Measurements from ENCODE around the gene ANXA10.

ANXA10 gene

DNA sequence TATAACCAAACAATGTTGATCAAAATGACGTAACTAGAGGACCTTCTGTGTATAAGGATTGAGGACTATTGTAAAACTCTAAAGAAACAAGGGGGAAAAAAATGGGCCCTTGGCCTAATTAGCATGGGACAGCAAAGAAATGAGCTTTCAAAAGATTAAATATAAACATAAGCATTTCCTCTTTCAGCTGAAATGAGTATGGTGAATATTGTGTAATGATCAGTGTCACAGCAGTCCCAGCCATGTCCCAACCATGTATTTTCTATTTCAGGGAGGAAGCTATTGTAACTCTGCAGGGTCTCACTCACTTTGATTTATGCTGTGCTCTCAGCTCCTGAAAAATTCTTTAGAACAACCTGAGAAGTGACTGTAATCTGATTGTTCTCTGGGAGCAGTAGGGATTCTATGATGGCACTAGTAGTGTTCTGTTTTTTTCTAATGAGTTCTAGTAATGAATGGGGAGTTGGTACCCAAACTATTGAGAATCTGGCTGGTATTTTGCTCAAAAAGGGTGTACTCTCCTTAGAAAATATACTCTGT lies 25.8 kb downstream of the ANXA10 start:
- H3F3A ChIP-seq (ENCODE audit: low read depth) = no peaks in the 10 kb centered on the region
- no peaks in the 10 kb centered on the region for H4K20me1 ChIP-seq (ENCODE audit: insufficient read depth, low read length, poor library complexity, severe bottlenecking)
- no peaks in the 10 kb centered on the region for H3K9me3 ChIP-seq (ENCODE audit: insufficient read depth, low read depth, low read length)
- no peaks in the 10 kb centered on the region for H3K9me2 ChIP-seq (replicated peaks; ENCODE audit: low read depth, low read length)
- H3K27me3 ChIP-seq (ENCODE audit: insufficient read depth, low read length, poor library complexity, severe bottlenecking) = no peaks in the 10 kb centered on the region
- no peak overlapping the region for H3K4me2 ChIP-seq (ENCODE audit: low read depth, low read length, poor library complexity, severe bottlenecking)
- no peak overlapping the region for H3K4me3 ChIP-seq (ENCODE audit: low read length, poor library complexity, severe bottlenecking)
- TF ChIP-seq EZH2phosphoT487 (IDR thresholded peaks at IDR 0.05; ENCODE audit: borderline replicate concordance) = no peak
- TF ChIP-seq, protein P1, sequence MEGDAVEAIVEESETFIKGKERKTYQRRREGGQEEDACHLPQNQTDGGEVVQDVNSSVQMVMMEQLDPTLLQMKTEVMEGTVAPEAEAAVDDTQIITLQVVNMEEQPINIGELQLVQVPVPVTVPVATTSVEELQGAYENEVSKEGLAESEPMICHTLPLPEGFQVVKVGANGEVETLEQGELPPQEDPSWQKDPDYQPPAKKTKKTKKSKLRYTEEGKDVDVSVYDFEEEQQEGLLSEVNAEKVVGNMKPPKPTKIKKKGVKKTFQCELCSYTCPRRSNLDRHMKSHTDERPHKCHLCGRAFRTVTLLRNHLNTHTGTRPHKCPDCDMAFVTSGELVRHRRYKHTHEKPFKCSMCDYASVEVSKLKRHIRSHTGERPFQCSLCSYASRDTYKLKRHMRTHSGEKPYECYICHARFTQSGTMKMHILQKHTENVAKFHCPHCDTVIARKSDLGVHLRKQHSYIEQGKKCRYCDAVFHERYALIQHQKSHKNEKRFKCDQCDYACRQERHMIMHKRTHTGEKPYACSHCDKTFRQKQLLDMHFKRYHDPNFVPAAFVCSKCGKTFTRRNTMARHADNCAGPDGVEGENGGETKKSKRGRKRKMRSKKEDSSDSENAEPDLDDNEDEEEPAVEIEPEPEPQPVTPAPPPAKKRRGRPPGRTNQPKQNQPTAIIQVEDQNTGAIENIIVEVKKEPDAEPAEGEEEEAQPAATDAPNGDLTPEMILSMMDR (conservative IDR thresholded peaks at IDR 0.05; ENCODE audit: low read length) = no peak
- H2AFZ ChIP-seq (ENCODE audit: low read length) = no peak overlapping the region
- no peak overlapping the region for H3K9ac ChIP-seq (ENCODE audit: low read depth, low read length, poor library complexity, severe bottlenecking)
- no peaks in the 10 kb centered on the region for H3K36me3 ChIP-seq (ENCODE audit: insufficient read depth, low read length)
- H3K4me1 ChIP-seq (ENCODE audit: insufficient read depth, low read length, poor library complexity, severe bottlenecking) = no peaks in the 10 kb centered on the region
- no peaks in the 10 kb centered on the region for H3K79me2 ChIP-seq (ENCODE audit: insufficient read depth, low read length)

DNA sequence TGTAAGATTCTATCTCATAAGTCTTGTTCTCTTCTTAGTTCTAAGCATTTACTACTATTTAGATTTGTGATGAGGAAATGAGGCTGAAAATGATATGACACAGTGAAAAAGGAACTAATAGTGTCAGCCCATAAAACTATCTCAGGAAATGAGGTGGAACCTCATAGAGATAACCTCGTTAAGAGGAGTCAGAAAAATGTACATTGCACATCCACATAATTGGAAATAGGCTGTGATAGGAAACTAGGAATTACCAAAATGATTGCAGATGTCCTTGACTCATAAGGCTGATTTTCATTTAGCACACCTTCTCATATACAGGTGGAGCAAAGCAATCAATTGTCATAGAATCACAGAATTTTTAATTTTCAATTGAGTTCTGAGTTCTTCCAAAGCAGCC lies 26.8 kb downstream of the ANXA10 start:
- no peak for TF ChIP-seq EZH2phosphoT487 (IDR thresholded peaks at IDR 0.05; ENCODE audit: borderline replicate concordance)
- TF ChIP-seq, protein P1 (conservative IDR thresholded peaks at IDR 0.05; ENCODE audit: low read length) = no peak
- Histone ChIP-seq H3F3A (ENCODE audit: low read depth) (no peaks in the 10 kb centered on the region), H3K27me3 (ENCODE audit: insufficient read depth, low read length, poor library complexity, severe bottlenecking) (no peaks in the 10 kb centered on the region), H3K4me3 (ENCODE audit: low read length, poor library complexity, severe bottlenecking) (no peak overlapping the region), H3K9me2 (replicated peaks; ENCODE audit: low read depth, low read length) (no peaks in the 10 kb centered on the region), H3K36me3 (ENCODE audit: insufficient read depth, low read length) (no peaks in the 10 kb centered on the region), H3K79me2 (ENCODE audit: insufficient read depth, low read length) (no peaks in the 10 kb centered on the region), H4K20me1 (ENCODE audit: insufficient read depth, low read length, poor library complexity, severe bottlenecking) (no peaks in the 10 kb centered on the region), H3K4me2 (ENCODE audit: low read depth, low read length, poor library complexity, severe bottlenecking) (no peak overlapping the region), H2AFZ (ENCODE audit: low read length) (no peak overlapping the region), H3K4me1 (ENCODE audit: insufficient read depth, low read length, poor library complexity, severe bottlenecking) (no peaks in the 10 kb centered on the region), H3K9ac (ENCODE audit: low read depth, low read length, poor library complexity, severe bottlenecking) (no peak overlapping the region), H3K9me3 (ENCODE audit: insufficient read depth, low read depth, low read length) (no peaks in the 10 kb centered on the region)

DNA sequence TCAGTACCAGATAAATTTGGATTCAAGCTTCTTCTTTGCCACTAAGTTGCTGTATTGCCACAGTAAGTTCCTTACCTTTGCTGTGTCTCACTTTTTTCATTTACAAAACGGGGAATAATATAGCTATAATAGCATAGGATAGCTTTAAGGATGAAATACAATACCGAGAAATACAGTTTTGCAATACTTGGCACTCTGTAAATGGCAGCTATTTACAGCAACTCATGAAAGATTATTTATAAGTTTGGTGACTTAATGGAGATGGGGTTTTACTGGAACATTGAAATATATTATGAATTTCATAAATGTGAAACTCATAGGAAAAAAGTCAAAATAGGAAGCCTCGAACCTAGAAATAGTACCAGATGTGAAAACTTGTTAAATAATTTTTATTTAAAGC lies 27.6 kb downstream of the ANXA10 start:
- H3K4me1 ChIP-seq (ENCODE audit: insufficient read depth, low read length, poor library complexity, severe bottlenecking) = no peaks in the 10 kb centered on the region
- TF ChIP-seq, protein P1 (conservative IDR thresholded peaks at IDR 0.05; ENCODE audit: low read length) = no peak
- no peak for TF ChIP-seq EZH2phosphoT487 (IDR thresholded peaks at IDR 0.05; ENCODE audit: borderline replicate concordance)
- no peaks in the 10 kb centered on the region for H3F3A ChIP-seq (ENCODE audit: low read depth)

More for the DNA sequence above, 27.6 kb downstream of the ANXA10 start:
- Histone ChIP-seq H3K4me3 (ENCODE audit: low read length, poor library complexity, severe bottlenecking) (no peak overlapping the region), H2AFZ (ENCODE audit: low read length) (no peak overlapping the region), H3K36me3 (ENCODE audit: insufficient read depth, low read length) (no peaks in the 10 kb centered on the region), H3K9ac (ENCODE audit: low read depth, low read length, poor library complexity, severe bottlenecking) (no peak overlapping the region), H3K4me2 (ENCODE audit: low read depth, low read length, poor library complexity, severe bottlenecking) (no peak overlapping the region), H3K79me2 (ENCODE audit: insufficient read depth, low read length) (no peaks in the 10 kb centered on the region), H3K27me3 (ENCODE audit: insufficient read depth, low read length, poor library complexity, severe bottlenecking) (no peaks in the 10 kb centered on the region), H4K20me1 (ENCODE audit: insufficient read depth, low read length, poor library complexity, severe bottlenecking) (no peaks in the 10 kb centered on the region), H3K9me2 (replicated peaks; ENCODE audit: low read depth, low read length) (no peaks in the 10 kb centered on the region), H3K9me3 (ENCODE audit: insufficient read depth, low read depth, low read length) (no peaks in the 10 kb centered on the region)

All from Loucy (cell line).